GM19023 (cell line): ENCODE data around the gene NPAS1.

Experiments used
- ATAC-seq: cut with Tn5 transposase; IDR thresholded peaks from one replicate; pipeline ENCODE4 v1.9.1; 2021; ENCODE audit warnings: mild to moderate bottlenecking, moderate library complexity; ENCODE audit not compliant: unreplicated experiment

The NPAS1 gene

GRCh38 chr19:47013041-47013517 lies 6.6 kb upstream of the NPAS1 start:
- ATAC-seq: no peak

GRCh38 chr19:47018923-47019322 lies 714 bp upstream of the NPAS1 start:
- no peak for ATAC-seq

- ATAC-seq: no peak
Observed at GRCh38 chr19:47020132-47020805, 632 bp downstream of the NPAS1 start.

GRCh38 chr19:47020992-47021496 lies 1.4 kb downstream of the NPAS1 start:
- no peak for ATAC-seq

GRCh38 chr19:47021536-47022139 lies 2.0 kb downstream of the NPAS1 start:
- ATAC-seq: no peak

GRCh38 chr19:47022140-47022536 lies 2.5 kb downstream of the NPAS1 start:
- ATAC-seq: no peak

GRCh38 chr19:47022541-47023447 lies 3.2 kb downstream of the NPAS1 start:
- ATAC-seq: no peak

- ATAC-seq: no peak
Observed at GRCh38 chr19:47023448-47023794, 3.8 kb downstream of the NPAS1 start.

GRCh38 chr19:47024502-47024901 lies 4.9 kb downstream of the NPAS1 start:
- ATAC-seq: no peak

- ATAC-seq: no peak
Observed at GRCh38 chr19:47026156-47026555, 6.5 kb downstream of the NPAS1 start.

GRCh38 chr19:47026889-47027288 lies 7.3 kb downstream of the NPAS1 start:
- ATAC-seq: no peak

GRCh38 chr19:47027586-47028088 lies 8.0 kb downstream of the NPAS1 start:
- no peak for ATAC-seq

GRCh38 chr19:47028195-47028601 lies 8.6 kb downstream of the NPAS1 start:
- ATAC-seq: no peak

- ATAC-seq: no peak
Observed at GRCh38 chr19:47032171-47032811, 12.7 kb downstream of the NPAS1 start.

- peak; percentile 66 for ATAC-seq
Observed at GRCh38 chr19:47035127-47036096, 15.8 kb downstream of the NPAS1 start.

GRCh38 chr19:47036097-47036651 lies 16.5 kb downstream of the NPAS1 start:
- no peak for ATAC-seq

- no peak for ATAC-seq
Observed at GRCh38 chr19:47037766-47038165, 18.1 kb downstream of the NPAS1 start.

- no peak for ATAC-seq
Observed at GRCh38 chr19:47039239-47039874, 19.7 kb downstream of the NPAS1 start.

GRCh38 chr19:47040869-47041268 lies 21.2 kb downstream of the NPAS1 start:
- ATAC-seq: no peak
